ENCODE data around the gene NDUFA6. TPM values are rescaled to one million over a fixed set of nuclear protein-coding genes. Genes with fewer than 3 reads are reported as not detected.
A peak's percentile ranks its signal among the peaks of the same experiment; 100 is the strongest.

NDUFA6 gene
- total RNA-seq, 1 donor from 2014 or later: 69.2 TPM

DNA sequence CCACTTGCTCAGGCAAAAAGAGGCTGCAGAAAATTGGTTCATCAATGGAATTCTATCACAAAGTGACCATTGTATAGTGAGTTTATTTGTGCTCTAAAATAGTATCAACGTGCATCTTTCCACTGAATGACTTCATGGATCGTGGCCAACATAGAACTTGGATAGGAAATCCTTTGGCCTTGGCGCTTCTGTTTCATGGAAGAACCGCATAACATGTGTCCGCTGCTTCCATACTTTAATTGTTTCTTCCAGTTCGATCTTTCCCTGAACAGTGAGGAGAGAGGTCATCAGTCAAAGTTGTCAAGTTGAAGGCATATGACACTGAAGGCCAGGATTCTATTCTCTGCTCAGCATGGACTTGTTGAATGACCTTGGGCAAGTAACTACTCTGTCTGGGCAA lies 4.5 kb downstream of the NDUFA6 start:
- Mint-ChIP-seq H3K4me1 (ENCODE audit: unreplicated experiment) (peaks cover 25% of the 10 kb centered on the region), H3K36me3 (ENCODE audit: unreplicated experiment) (peaks cover 40% of the 10 kb centered on the region), H3K9me3 (ENCODE audit: unreplicated experiment) (no peaks in the 10 kb centered on the region), H3K27me3 (ENCODE audit: unreplicated experiment) (no peaks in the 10 kb centered on the region), H3K4me3 (ENCODE audit: unreplicated experiment) (no peak overlapping the region), H3K27ac (ENCODE audit: unreplicated experiment) (no peak overlapping the region)
- TF ChIP-seq, protein P1, sequence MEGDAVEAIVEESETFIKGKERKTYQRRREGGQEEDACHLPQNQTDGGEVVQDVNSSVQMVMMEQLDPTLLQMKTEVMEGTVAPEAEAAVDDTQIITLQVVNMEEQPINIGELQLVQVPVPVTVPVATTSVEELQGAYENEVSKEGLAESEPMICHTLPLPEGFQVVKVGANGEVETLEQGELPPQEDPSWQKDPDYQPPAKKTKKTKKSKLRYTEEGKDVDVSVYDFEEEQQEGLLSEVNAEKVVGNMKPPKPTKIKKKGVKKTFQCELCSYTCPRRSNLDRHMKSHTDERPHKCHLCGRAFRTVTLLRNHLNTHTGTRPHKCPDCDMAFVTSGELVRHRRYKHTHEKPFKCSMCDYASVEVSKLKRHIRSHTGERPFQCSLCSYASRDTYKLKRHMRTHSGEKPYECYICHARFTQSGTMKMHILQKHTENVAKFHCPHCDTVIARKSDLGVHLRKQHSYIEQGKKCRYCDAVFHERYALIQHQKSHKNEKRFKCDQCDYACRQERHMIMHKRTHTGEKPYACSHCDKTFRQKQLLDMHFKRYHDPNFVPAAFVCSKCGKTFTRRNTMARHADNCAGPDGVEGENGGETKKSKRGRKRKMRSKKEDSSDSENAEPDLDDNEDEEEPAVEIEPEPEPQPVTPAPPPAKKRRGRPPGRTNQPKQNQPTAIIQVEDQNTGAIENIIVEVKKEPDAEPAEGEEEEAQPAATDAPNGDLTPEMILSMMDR (IDR thresholded peaks at IDR 0.05): no peak
- DNase-seq (ENCODE audit: extremely low spot score, unreplicated experiment): no peak

GRCh38 chr22:42084874-42085273 lies 5.7 kb downstream of the NDUFA6 start:
- peaks cover 40% of the 10 kb centered on the region for H3K36me3 Mint-ChIP-seq (ENCODE audit: unreplicated experiment)
- peaks cover 30% of the 10 kb centered on the region for H3K4me1 Mint-ChIP-seq (ENCODE audit: unreplicated experiment)
- TF ChIP-seq, protein P1 (IDR thresholded peaks at IDR 0.05): no peak
- H3K9me3 Mint-ChIP-seq (ENCODE audit: unreplicated experiment): no peaks in the 10 kb centered on the region
- DNase-seq (ENCODE audit: extremely low spot score, unreplicated experiment): no peak
- H3K27me3 Mint-ChIP-seq (ENCODE audit: unreplicated experiment): no peaks in the 10 kb centered on the region
- H3K27ac Mint-ChIP-seq (ENCODE audit: unreplicated experiment): no peak overlapping the region
- H3K4me3 Mint-ChIP-seq (ENCODE audit: unreplicated experiment): no peak overlapping the region

GRCh38 chr22:42083119-42083518 lies 7.5 kb downstream of the NDUFA6 start:
- Mint-ChIP-seq H3K27ac (ENCODE audit: unreplicated experiment) (no peak overlapping the region), H3K36me3 (ENCODE audit: unreplicated experiment) (peaks cover 32% of the 10 kb centered on the region), H3K27me3 (ENCODE audit: unreplicated experiment) (no peaks in the 10 kb centered on the region), H3K4me3 (ENCODE audit: unreplicated experiment) (no peak overlapping the region), H3K9me3 (ENCODE audit: unreplicated experiment) (no peaks in the 10 kb centered on the region), H3K4me1 (ENCODE audit: unreplicated experiment) (peaks cover 25% of the 10 kb centered on the region)
- no peak for DNase-seq (ENCODE audit: extremely low spot score, unreplicated experiment)
- TF ChIP-seq, protein P1 (IDR thresholded peaks at IDR 0.05): no peak

DNA sequence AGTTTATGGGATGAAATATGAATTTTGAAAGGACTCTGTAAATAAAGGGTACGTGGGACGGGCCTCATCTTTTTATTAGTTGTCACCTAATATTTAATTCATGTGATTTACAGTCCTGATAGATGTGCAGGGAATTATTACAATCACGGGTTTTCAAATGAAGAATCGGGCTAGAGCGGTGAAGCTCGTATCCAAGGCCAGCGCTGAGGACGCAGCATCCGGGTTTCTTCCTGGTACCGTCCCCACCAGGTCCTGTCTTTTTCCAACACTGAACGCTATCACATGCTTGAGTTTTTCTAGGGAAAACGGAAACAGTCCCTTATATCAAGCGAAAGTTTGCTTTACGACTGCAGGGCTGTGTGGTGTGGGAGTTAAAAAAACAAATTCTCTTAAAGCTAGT lies 10.3 kb downstream of the NDUFA6 start:
- Mint-ChIP-seq H3K27ac (ENCODE audit: unreplicated experiment) (peak overlapping the region; percentile 99), H3K9me3 (ENCODE audit: unreplicated experiment) (no peaks in the 10 kb centered on the region), H3K36me3 (ENCODE audit: unreplicated experiment) (peaks cover 13% of the 10 kb centered on the region), H3K27me3 (ENCODE audit: unreplicated experiment) (no peaks in the 10 kb centered on the region), H3K4me1 (ENCODE audit: unreplicated experiment) (peaks cover 23% of the 10 kb centered on the region), H3K4me3 (ENCODE audit: unreplicated experiment) (peak overlapping the region; percentile 83)
- TF ChIP-seq, protein P1 (IDR thresholded peaks at IDR 0.05): no peak
- no peak for DNase-seq (ENCODE audit: extremely low spot score, unreplicated experiment)

DNA sequence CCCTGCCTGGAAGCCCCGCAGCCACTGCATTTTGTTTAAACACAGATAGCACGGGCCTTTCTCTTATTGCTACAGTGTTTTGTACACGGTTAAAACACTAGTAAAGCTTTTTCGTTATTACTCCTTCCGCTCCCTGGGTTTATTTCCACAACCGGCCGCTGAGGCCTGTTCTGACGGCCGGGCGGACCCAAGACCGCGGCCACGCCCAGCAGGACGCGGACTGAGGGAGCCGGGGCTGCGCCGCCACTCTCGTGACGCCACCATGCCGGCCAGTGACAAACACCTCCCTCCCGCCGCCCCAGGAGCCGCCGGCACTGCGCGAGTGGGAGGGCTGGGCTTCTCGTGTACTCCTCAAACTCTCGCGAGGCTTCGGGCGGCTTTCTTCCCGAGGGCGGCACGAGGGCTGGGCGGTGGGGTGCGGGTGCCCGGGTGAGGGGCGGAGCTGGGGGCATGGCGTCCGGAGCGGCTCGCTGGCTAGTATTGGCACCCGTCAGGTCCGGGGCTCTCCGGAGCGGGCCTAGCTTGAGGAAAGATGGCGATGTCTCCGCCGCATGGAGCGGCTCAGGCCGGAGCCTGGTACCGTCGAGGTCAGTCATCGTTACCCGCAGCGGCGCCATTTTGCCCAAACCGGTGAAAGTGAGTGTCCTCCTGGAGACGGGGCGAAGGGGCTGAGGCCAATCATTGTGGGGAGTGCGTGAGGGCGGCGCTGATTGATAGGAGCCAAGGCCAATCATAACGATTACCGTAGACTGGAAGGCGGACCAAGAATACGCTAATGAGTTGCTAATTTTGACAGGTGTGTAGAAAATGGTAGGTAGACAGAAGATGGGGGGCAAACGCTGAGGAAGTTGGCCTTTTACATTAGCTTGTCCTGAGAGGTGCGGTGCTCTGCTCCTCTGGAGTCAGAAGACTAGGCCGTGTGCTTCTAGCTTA lies 11.0 kb downstream of the NDUFA6 start, which contains the start of gene SMDT1:
Gene SMDT1, plus strand, starts transcription at position 382 of the 933 bp plus-strand sequence. Its CDS starts 69 bp downstream, at position 451.
- TF ChIP-seq, protein P1 (IDR thresholded peaks at IDR 0.05): no peak
- Mint-ChIP-seq H3K36me3 (ENCODE audit: unreplicated experiment) (peaks cover 10% of the 10 kb centered on the region), H3K4me3 (ENCODE audit: unreplicated experiment) (peak within 1 kb of the TSS; percentile 83), H3K27ac (ENCODE audit: unreplicated experiment) (peak within 1 kb of the TSS; percentile 99), H3K27me3 (ENCODE audit: unreplicated experiment) (no peaks in the 10 kb centered on the region), H3K4me1 (ENCODE audit: unreplicated experiment) (peaks cover 23% of the 10 kb centered on the region), H3K9me3 (ENCODE audit: unreplicated experiment) (no peaks in the 10 kb centered on the region)
- DNase-seq (ENCODE audit: extremely low spot score, unreplicated experiment): peak; percentile 100
